HepG2 (cell line): ENCODE measurements around the gene TMCC2. TPM values are rescaled to one million over a fixed set of nuclear protein-coding genes. Genes with fewer than 3 reads are reported as not detected.
"Not testable (repeated sequence)": the region's sequence is repeated elsewhere in the genome, so short reads cannot be mapped to it uniquely, and the experiment has no call there.

Experiments used
- ATAC-seq: fragments of 200-7000 bp; cut with Tn5 transposase; 3 replicates; pipeline ENCODE4 v1.9.1; 2020; ENCODE audit warnings: mild to moderate bottlenecking, moderate library complexity
- BruUV-seq: library from RNA; stranded (reverse); fragments of 400-500 nt; replicated peaks from 2 replicates; lab custom pipeline; 2021; lab: Mats Ljungman, UMichigan
- CTCF ChIA-PET: fragments of 300-600 bp; formaldehyde crosslinking; extraction: SDS; loops from one replicate; lab custom pipeline; 2021; ENCODE audit warnings: low total read pairs, inconsistent platforms, low intra/inter-chr PET ratio; lab: Yijun Ruan, JAX
- POLR2A ChIA-PET: fragments of 350-600 bp; sonication (Branson Sonifier 250); formaldehyde crosslinking; loops from one replicate; lab custom pipeline; 2020; ENCODE audit warnings: antibody characterized with exemption, inconsistent platforms; lab: Yijun Ruan, JAX
- DNase-seq: peaks from one replicate; pipeline ENCODE4 v3.0.0-alpha.2; 2015; ENCODE audit warnings: low spot score
- FAIRE-seq: peaks from 3 replicates; lab custom pipeline; 2011; peaks lifted over from hg19 to GRCh38; lab: Jason Lieb, UNC
- H2AFZ ChIP-seq: one replicate; pipeline ENCODE4 v1.6.1; 2011; ENCODE audit warnings: low read length, inconsistent platforms
- H3K27ac ChIP-seq: fragments of 300-600 bp; 3 replicates; pipeline ENCODE4 v1.8.0; 2011; ENCODE audit warnings: mixed run types, mild to moderate bottlenecking, mixed read lengths, low read length, inconsistent platforms; ENCODE audit not compliant: insufficient read depth; ENCODE audit errors: extremely low read length
- H3K27me3 ChIP-seq, 2 experiments: fragments of 200-600 bp in 1 of 2; 2 replicates in 1 of 2; 3 replicates in 1 of 2; pipeline versions ENCODE4 v1.6.0 to v1.8.0; 2011; ENCODE audit warnings: low read length in 2 of 2, mild to moderate bottlenecking in 2 of 2, moderate library complexity in 2 of 2, inconsistent platforms in 1 of 2; ENCODE audit not compliant: insufficient read depth in 2 of 2, control insufficient read depth in 1 of 2
- H3K36me3 ChIP-seq, 2 experiments: fragments of 200-600 bp in 1 of 2; replicated peaks in 1 of 2; 2 replicates in 1 of 2; 3 replicates in 1 of 2; pipeline versions ENCODE4 v1.5.1 to v1.8.0; 2011; ENCODE audit warnings: low read length in 2 of 2, inconsistent platforms in 1 of 2; ENCODE audit not compliant: insufficient read depth in 2 of 2, control insufficient read depth in 1 of 2
- H3K4me1 ChIP-seq: 2 replicates; pipeline ENCODE4 v1.5.1; 2012; ENCODE audit warnings: low read length, inconsistent platforms; ENCODE audit not compliant: insufficient read depth
- H3K4me2 ChIP-seq: 2 replicates; pipeline ENCODE4 v1.6.0; 2011; ENCODE audit warnings: low read depth, low read length, inconsistent platforms
- H3K4me3 ChIP-seq, 3 experiments: fragments of 200-600 bp in 1 of 3; sonication (generic), shearing (Covaris generic) in 1 of 3; replicated peaks in 1 of 3; 2 replicates each; pipeline ENCODE4 v1.5.1; 2011 to 2016; ENCODE audit warnings: low read length in 3 of 3, inconsistent platforms in 2 of 3, low read depth in 2 of 3, mild to moderate bottlenecking in 2 of 3, control low read depth in 1 of 3, mixed read lengths in 1 of 3; ENCODE audit not compliant: insufficient read depth in 1 of 3
- H3K79me2 ChIP-seq: one replicate; pipeline ENCODE4 v1.6.1; 2011; ENCODE audit warnings: low read length, inconsistent platforms; ENCODE audit not compliant: insufficient read depth
- H3K9ac ChIP-seq: 2 replicates; pipeline ENCODE4 v1.6.0; 2011; ENCODE audit warnings: mild to moderate bottlenecking, low read depth, low read length, inconsistent platforms; ENCODE audit not compliant: insufficient read depth
- H3K9me3 ChIP-seq: 2 replicates; pipeline ENCODE4 v1.5.1; 2012; ENCODE audit warnings: mild to moderate bottlenecking, low read length
- H4K20me1 ChIP-seq: 2 replicates; pipeline ENCODE4 v1.6.0; 2011; ENCODE audit warnings: inconsistent platforms, mild to moderate bottlenecking, low read length, moderate library complexity; ENCODE audit not compliant: insufficient read depth
- ARNT2 ChIP-seq: sonication (generic); formaldehyde crosslinking; IDR thresholded peaks from 2 replicates; pipeline ENCODE4 v1.8.0; 2022; ENCODE audit warnings: mild to moderate bottlenecking, low read depth, missing genetic modification reagents, moderate library complexity
- CREBL2 ChIP-seq: sonication (generic); formaldehyde crosslinking; IDR thresholded peaks from 2 replicates; pipeline ENCODE4 v1.8.1; 2023; ENCODE audit warnings: missing genetic modification reagents, mild to moderate bottlenecking, borderline replicate concordance
- HOXD1 ChIP-seq: sonication (generic); formaldehyde crosslinking; IDR thresholded peaks from 2 replicates; pipeline ENCODE4 v1.5.0; 2020; ENCODE audit warnings: missing genetic modification reagents
- NRL ChIP-seq: sonication (generic); formaldehyde crosslinking; IDR thresholded peaks from 2 replicates; pipeline ENCODE4 v1.5.0; 2020; ENCODE audit warnings: missing genetic modification reagents, mild to moderate bottlenecking, moderate library complexity, borderline replicate concordance
- WIZ ChIP-seq: sonication (generic); formaldehyde crosslinking; IDR thresholded peaks from 2 replicates; pipeline ENCODE4 v1.5.1; 2020; ENCODE audit warnings: mild to moderate bottlenecking, missing genetic modification reagents
- ZFP91 ChIP-seq: sonication (generic); formaldehyde crosslinking; IDR thresholded peaks from 2 replicates; pipeline ENCODE4 v1.9.0; 2022; ENCODE audit warnings: missing genetic modification reagents, mild to moderate bottlenecking, borderline replicate concordance
- ZNF512B ChIP-seq: sonication (generic); formaldehyde crosslinking; IDR thresholded peaks from 2 replicates; pipeline ENCODE4 v1.5.1; 2020; ENCODE audit warnings: missing genetic modification reagents, mild to moderate bottlenecking, borderline replicate concordance
- ZNF614 ChIP-seq: IDR thresholded peaks from 2 replicates; pipeline ENCODE4 v1.6.1; 2018; ENCODE audit warnings: missing biosample characterization, missing genetic modification reagents, inconsistent platforms, borderline replicate concordance
- ZNF660 ChIP-seq: sonication (generic); formaldehyde crosslinking; IDR thresholded peaks from 2 replicates; pipeline ENCODE4 v1.5.1; 2020; ENCODE audit warnings: mild to moderate bottlenecking, low read depth, missing genetic modification reagents, borderline replicate concordance
- ZNF747 ChIP-seq: sonication (generic); formaldehyde crosslinking; IDR thresholded peaks from 2 replicates; pipeline ENCODE4 v1.8.1; 2023; ENCODE audit warnings: missing genetic modification reagents, mild to moderate bottlenecking, borderline replicate concordance
- ZNF782 ChIP-seq: sonication (generic); formaldehyde crosslinking; IDR thresholded peaks from 2 replicates; pipeline ENCODE4 v1.4.0; 2020; ENCODE audit warnings: missing genetic modification reagents, mild to moderate bottlenecking, borderline replicate concordance
- WGBS: methylation state at CpG from one replicate; pipeline ENCODE4 v1.1.6; 2017; ENCODE audit warnings: low lambda C conversion rate; 5-methylcytosine and 5-hydroxymethylcytosine counted together
- in situ Hi-C: cut with HindIII; loops from 2 replicates; pipeline ENCODE4 v1.10.0; 2017; ENCODE audit warnings: low pct_unique_long_range_greater_than_20kb; ENCODE audit not compliant: extremely low pct_ligation_motif_present
- intact Hi-C: fragments of 100-400 bp; cut with micrococcal nuclease; formaldehyde crosslinking; loops from one replicate; pipeline ENCODE4 v1.10.0; 2022; ENCODE audit not compliant: unreplicated experiment
- polyA plus RNA-seq, 8 experiments: library from polyadenylated mRNA; depleted of rRNA in 3 of 8; stranded (reverse) in 7 of 8; unstranded in 1 of 8; fragments of >200 nt; fragmentation: Illumina TruSeq in 4 of 8; extraction: Trizol in 4 of 8; gene quantifications; 2 replicates each; pipeline versions ENCODE4 v1.2.1 to v1.2.3, GENCODE V29; 2011 to 2016; ENCODE audit warnings: low read depth in 4 of 8, missing spikeins in 1 of 8, mixed read lengths in 1 of 8; ENCODE audit not compliant: insufficient read depth in 1 of 8
- total RNA-seq, 5 experiments: library from RNA; depleted of rRNA; stranded (reverse); fragments of >200 nt; fragmentation: Illumina TruSeq; extraction: Trizol; gene quantifications; 2 replicates each; pipeline ENCODE4 v1.2.3, GENCODE V29; 2016; ENCODE audit warnings: low read depth in 1 of 5
- TF ChIP-seq, protein P1 (sequence below): sonication (generic); formaldehyde crosslinking; IDR thresholded peaks from 2 replicates; pipeline ENCODE4 v1.5.0; 2020; ENCODE audit warnings: missing genetic modification reagents

The TMCC2 gene
- total and polyA plus RNA-seq, 2 of the 13 experiments (the other 11 are each of a cell fraction or from before 2014, with no cell fraction given) = 0.12 to 0.24 TPM

- no peak for DNase-seq
- peaks cover 19% of the 10 kb centered on the region for H3K4me1 ChIP-seq
- no peaks in the 10 kb centered on the region for H3K36me3 ChIP-seq
- TF ChIP-seq HOXD1 (CRISPR knock-in tag) (no peak), ZNF747 (no peak), ZNF660 (no peak), ZNF782 (CRISPR knock-in tag) (no peak), ZNF512B (no peak), CREBL2 (no peak), WIZ (CRISPR knock-in tag) (no peak), ZFP91 (CRISPR knock-in tag) (no peak), ARNT2 (no peak), NRL (CRISPR knock-in tag) (no peak), ZNF614 (CRISPR knock-in tag) (no peak)
- TF ChIP-seq, protein P1, sequence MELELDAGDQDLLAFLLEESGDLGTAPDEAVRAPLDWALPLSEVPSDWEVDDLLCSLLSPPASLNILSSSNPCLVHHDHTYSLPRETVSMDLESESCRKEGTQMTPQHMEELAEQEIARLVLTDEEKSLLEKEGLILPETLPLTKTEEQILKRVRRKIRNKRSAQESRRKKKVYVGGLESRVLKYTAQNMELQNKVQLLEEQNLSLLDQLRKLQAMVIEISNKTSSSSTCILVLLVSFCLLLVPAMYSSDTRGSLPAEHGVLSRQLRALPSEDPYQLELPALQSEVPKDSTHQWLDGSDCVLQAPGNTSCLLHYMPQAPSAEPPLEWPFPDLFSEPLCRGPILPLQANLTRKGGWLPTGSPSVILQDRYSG (CRISPR knock-in tag) = no peak
- no peak overlapping the region for H2AFZ ChIP-seq
- no peak overlapping the region for H3K27ac ChIP-seq
- WGBS = 69% methylated on average over 2 of the region's 3 CpGs
- no peak overlapping the region for H3K9ac ChIP-seq
- no peak for FAIRE-seq
- intact Hi-C loops = no loop called here
- ChIA-PET CTCF (no interaction called here), POLR2A (no interaction called here)
- no peaks in the 10 kb centered on the region for H3K9me3 ChIP-seq
- in situ Hi-C loops = no loop called here
- H4K20me1 ChIP-seq = no peaks in the 10 kb centered on the region
- H3K27me3 ChIP-seq = peaks cover 0 to 19% of the 10 kb centered on the region in 2 experiments; a peak in 2 of 5 replicates
- H3K79me2 ChIP-seq = no peaks in the 10 kb centered on the region
- no peak overlapping the region for H3K4me3 ChIP-seq
- no peak overlapping the region for H3K4me2 ChIP-seq
- BruUV-seq = no TSS peak
- no peak for ATAC-seq
These were observed 52.2 kb downstream of the TMCC2 start for GRCh38 chr1:205279986-205280385.

- H3K4me2 ChIP-seq, POLR2A ChIA-PET, DNase-seq, H2AFZ ChIP-seq, H3K4me3 ChIP-seq, ATAC-seq, FAIRE-seq, intact Hi-C loops, H4K20me1 ChIP-seq, in situ Hi-C loops, BruUV-seq, H3K9me3 ChIP-seq, H3K27ac ChIP-seq, H3K79me2 ChIP-seq, H3K36me3 ChIP-seq, CTCF ChIA-PET, H3K9ac ChIP-seq: not testable (repeated sequence)
- peaks cover 0 to 14% of the 10 kb centered on the region in 2 experiments; a peak in 2 of 5 replicates for H3K27me3 ChIP-seq
- peaks cover 24% of the 10 kb centered on the region for H3K4me1 ChIP-seq
- WGBS = 87% methylated on average over 10 of the region's 10 CpGs
These were observed 53.1 kb downstream of the TMCC2 start for GRCh38 chr1:205280666-205281395.
